Astrocyte of the cerebellum (primary cell): Measurements from ENCODE around the gene MYADML2.

ENCODE experiments used
- DNase-seq: peaks from one replicate; pipeline ENCODE4 v3.0.0-alpha.2; 2011; ENCODE audit warnings: low read depth
- H3K4me3 ChIP-seq: 2 replicates; pipeline ENCODE4 v1.5.1; 2011; ENCODE audit warnings: mild to moderate bottlenecking, low read depth, low read length, moderate library complexity
- CTCF ChIP-seq: IDR thresholded peaks from 2 replicates; pipeline ENCODE4 v1.5.1; 2012; ENCODE audit warnings: low read length, low read depth, moderate library complexity, mild to moderate bottlenecking; ENCODE audit errors: missing control alignments
- in situ Hi-C: cut with HindIII; loops from 2 replicates; pipeline ENCODE4 v1.10.0; 2017; ENCODE audit warnings: low sequenced_read_pairs

Gene MYADML2

GRCh38 chr17:81952792-81953228 lies 5.8 kb upstream of the MYADML2 start:
- TF ChIP-seq CTCF = no peak
- DNase-seq = no peak
- in situ Hi-C loops = no loop called here
- H3K4me3 ChIP-seq = no peak overlapping the region

GRCh38 chr17:81951785-81952684 lies 5.0 kb upstream of the MYADML2 start:
- TF ChIP-seq CTCF = no peak
- DNase-seq = no peak
- no peak overlapping the region for H3K4me3 ChIP-seq
- in situ Hi-C loops = no loop called here

GRCh38 chr17:81950501-81950900 lies 3.5 kb upstream of the MYADML2 start:
- in situ Hi-C loops = no loop called here
- DNase-seq = no peak
- no peak overlapping the region for H3K4me3 ChIP-seq
- TF ChIP-seq CTCF = no peak

- no peak for TF ChIP-seq CTCF
- in situ Hi-C loops = no loop called here
- no peak overlapping the region for H3K4me3 ChIP-seq
- no peak for DNase-seq
Measured at GRCh38 chr17:81948635-81949378, 1.8 kb upstream of the MYADML2 start.

- TF ChIP-seq CTCF = no peak
- in situ Hi-C loops = no loop called here
- no peak overlapping the region for H3K4me3 ChIP-seq
- no peak for DNase-seq
Measured at GRCh38 chr17:81944858-81945257, 2.2 kb downstream of the MYADML2 start.

- TF ChIP-seq CTCF = no peak
- no peak overlapping the region for H3K4me3 ChIP-seq
- in situ Hi-C loops = no loop called here
- DNase-seq = no peak
Measured at GRCh38 chr17:81942167-81942553, 4.9 kb downstream of the MYADML2 start.
